ENCODE results near the gene HOXD12.

Gene HOXD12

DNA sequence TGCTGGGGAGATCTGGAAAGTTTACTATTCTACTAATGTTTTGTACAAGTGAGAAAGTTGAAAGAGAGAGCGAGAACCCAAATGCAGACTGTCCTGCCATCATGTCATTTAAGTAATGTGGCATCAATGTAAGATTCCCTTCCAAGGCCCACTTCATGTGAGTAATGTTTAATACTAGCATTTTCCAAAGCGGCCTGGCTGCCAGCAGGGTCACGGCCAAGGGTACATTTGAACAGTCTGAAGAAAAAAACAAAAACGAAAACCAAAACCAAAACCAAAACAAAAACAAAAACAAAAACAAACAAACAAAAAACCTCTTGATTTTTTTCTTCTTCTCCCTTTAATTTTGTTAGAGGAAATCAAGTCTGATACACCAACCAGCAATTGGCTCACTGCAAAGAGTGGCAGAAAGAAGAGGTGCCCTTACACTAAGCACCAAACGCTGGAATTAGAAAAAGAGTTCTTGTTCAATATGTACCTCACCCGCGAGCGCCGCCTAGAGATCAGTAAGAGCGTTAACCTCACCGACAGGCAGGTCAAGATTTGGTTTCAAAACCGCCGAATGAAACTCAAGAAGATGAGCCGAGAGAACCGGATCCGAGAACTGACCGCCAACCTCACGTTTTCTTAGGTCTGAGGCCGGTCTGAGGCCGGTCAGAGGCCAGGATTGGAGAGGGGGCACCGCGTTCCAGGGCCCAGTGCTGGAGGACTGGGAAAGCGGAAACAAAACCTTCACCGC lies 19.2 kb downstream of the HOXD12 start:
- DNase-seq (ENCODE audit: low read depth), result no peak

DNA sequence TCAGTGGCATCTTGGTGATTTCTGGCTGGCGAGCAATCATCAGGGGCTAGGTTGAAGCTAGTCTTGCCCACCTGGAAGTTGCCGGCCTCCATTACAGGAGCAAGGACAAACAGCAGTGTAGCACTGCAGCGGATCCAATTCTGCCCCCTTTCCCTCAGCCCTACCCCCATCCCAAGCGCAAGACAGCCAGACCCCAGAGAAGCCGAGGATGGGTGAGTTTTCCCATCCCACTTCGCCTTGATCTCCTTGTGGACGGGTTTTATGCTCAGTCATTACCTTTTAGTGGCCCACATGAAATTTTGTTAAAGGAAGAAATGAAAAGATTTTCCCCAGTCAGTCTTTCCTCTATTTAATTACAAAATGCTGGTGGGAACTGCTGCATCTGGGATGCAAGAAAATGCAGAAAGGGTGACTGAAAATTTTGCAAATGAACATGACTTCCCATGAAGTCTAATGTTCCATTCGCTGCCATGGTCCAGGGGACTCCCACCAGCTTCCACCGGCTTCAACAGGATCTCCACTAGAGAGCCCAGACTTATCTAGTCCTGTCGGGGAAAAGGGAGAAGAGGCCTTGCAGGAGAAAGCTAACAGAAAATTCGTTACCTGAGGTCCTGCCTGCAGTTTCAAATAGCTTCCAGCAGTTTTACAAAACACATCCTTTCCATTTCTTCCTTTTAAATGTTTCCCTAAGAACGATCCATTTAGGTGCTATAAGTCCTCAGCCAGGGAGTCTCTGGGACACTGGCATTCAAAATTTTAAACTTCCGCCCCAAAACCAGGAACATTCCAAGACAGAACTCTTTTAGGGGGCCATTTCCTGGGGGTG lies 21.0 kb downstream of the HOXD12 start:
- no peak for DNase-seq (ENCODE audit: low read depth)

DNA sequence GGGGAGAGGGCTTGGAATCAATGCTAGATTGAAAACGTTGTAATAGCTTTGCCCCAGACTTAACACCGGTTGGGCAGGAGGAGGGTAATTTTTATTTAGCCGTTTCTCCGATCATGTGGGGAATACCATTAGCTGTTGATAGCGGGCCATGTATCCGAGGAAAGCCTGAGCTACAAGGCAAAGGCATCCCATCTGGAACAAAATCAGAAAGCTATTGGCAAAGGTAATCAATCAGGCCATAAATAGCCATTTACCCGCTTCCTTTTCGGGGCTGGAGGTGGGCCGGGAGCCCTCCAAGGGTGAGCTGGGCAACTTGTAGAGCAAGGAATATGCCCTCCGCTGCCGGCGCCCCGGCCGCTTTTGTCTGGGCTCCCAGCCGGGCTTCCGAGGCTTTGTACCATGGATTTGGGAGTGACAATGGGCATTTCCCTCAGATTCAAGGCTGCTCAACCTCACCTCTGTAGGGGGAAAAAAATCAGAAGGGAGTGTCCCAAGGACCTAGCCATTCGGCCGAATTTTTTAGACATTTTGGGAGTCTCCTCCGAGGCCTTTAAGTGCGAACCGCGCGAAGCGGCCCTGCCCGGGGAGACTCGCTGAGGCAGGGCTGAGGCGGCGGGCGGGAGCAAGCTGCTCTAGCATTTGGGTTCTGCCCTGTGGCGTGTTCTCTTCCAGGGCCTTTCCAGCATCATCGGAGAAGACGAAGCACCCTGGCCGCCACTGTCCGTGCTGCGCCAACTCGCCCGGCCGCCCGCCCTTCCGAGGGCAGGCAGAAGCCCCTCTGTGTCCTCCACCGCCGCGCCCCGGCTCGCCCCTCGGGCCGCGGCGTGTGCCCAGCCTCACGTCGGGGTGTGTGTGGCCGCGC lies 21.8 kb downstream of the HOXD12 start:
- DNase-seq (ENCODE audit: low read depth), result no peak

DNA sequence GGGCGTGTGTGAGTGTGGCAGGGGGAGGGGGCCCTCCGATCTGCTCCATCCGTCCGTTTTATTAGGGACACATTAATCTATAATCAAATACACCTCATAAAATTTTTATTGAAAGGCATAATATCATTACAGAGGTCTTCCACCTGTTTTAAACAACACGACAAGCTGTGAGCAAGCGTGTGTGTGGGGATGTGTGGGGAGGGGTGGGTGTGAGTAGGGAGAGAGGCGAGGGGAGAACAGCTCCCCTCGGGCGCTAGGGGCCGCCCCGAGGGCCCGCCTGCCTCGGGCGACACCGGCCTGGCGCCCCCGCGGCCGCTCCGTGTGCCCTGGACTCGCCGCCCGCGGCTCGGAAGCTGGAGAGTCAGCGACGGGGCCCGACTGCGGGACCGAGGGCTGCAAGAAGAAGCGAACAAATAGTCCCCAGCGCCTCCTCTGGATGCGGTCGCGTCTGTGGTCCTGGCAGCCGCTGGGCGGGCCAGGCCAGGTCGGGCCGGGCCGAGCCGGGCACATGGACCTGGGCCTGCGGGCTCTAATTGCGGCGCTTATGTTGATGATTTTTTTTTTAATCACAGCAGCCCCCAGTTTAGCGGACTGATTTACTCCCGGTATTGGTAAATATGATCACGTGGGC lies 22.6 kb downstream of the HOXD12 start:
- DNase-seq (ENCODE audit: low read depth), result no peak

DNA sequence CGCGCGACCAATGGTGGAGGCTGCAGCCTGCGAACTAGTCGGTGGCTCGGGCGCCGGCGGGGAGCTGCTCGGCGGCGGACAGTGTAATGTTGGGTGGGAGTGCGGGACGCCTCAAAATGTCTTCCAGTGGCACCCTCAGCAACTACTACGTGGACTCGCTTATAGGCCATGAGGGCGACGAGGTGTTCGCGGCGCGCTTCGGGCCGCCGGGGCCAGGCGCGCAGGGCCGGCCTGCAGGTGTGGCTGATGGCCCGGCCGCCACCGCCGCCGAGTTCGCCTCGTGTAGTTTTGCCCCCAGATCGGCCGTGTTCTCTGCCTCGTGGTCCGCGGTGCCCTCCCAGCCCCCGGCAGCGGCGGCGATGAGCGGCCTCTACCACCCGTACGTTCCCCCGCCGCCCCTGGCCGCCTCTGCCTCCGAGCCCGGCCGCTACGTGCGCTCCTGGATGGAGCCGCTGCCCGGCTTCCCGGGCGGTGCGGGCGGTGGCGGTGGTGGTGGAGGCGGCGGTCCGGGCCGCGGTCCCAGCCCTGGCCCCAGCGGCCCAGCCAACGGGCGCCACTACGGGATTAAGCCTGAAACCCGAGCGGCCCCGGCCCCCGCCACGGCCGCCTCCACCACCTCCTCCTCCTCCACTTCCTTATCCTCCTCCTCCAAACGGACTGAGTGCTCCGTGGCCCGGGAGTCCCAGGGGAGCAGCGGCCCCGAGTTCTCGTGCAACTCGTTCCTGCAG lies 23.3 kb downstream of the HOXD12 start, which contains the start of gene HOXD9:
Gene HOXD9 (plus strand): TSS at position 37 of the 728 bp plus-strand sequence. CDS start 50 bp downstream, at position 87.
- DNase-seq (ENCODE audit: low read depth), result no peak

DNA sequence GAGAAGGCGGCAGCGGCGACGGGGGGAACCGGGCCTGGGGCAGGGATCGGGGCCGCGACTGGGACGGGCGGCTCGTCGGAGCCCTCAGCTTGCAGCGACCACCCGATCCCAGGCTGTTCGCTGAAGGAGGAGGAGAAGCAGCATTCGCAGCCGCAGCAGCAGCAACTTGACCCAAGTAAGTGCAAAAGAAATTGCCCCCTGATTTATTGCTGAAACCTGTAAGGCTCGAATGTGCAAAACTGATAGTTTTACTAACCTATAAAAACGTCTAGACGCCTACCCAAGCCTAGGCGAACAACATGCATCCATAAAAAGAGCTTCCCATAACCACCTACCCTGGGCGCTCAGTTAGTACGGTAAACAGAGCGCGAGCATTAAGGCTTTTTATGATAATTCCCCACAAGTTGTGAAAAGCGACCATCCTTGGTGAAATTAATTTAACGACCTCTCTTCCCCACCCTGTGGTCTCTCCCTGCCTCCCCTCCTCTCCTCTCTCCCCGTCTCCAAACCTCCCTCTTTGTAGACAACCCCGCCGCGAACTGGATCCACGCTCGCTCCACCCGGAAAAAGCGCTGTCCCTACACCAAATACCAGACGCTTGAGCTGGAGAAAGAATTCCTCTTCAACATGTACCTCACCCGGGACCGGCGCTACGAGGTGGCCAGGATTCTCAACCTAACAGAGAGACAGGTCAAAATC lies 24.0 kb downstream of the HOXD12 start:
- DNase-seq (ENCODE audit: low read depth), result no peak

DNA sequence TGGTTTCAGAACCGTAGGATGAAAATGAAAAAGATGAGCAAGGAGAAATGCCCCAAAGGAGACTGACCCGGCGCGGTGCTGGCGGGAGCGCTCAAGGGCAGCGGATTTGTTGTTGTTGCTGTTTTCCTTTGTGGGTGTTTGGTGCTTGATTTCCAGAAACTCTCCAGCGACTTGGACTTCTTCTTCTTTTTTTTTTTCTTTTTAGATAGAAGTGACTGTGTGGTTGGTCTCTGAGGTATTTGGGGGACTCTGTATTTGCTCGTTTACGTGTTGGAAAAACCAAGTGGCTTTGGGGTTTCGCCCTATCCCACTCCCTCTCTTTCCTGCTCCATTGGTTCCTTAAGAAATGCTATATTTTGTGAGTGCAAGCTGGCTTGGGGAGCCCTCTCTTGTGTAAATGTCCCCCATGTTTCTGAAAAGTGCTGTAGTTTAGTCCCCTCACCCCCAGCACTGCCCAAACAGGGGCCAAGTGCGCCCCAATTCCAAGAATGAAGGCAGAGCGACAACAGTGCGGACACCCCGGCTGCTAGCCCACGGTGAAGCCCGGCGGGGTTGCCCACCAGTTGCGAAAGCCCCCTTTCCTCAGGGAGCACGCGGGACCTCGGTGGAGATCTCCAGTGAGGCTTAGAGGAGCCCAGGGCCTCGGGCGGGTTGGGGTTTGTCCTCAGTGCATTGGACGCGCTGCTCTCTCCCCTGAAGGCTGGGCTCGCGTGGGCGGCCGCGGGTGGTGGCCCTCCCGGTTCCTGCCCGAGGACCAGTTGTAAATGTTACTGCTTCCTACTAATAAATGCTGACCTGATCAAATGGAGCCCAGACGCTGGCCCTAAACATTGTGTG lies 24.7 kb downstream of the HOXD12 start:
- no peak for DNase-seq (ENCODE audit: low read depth)

DNA sequence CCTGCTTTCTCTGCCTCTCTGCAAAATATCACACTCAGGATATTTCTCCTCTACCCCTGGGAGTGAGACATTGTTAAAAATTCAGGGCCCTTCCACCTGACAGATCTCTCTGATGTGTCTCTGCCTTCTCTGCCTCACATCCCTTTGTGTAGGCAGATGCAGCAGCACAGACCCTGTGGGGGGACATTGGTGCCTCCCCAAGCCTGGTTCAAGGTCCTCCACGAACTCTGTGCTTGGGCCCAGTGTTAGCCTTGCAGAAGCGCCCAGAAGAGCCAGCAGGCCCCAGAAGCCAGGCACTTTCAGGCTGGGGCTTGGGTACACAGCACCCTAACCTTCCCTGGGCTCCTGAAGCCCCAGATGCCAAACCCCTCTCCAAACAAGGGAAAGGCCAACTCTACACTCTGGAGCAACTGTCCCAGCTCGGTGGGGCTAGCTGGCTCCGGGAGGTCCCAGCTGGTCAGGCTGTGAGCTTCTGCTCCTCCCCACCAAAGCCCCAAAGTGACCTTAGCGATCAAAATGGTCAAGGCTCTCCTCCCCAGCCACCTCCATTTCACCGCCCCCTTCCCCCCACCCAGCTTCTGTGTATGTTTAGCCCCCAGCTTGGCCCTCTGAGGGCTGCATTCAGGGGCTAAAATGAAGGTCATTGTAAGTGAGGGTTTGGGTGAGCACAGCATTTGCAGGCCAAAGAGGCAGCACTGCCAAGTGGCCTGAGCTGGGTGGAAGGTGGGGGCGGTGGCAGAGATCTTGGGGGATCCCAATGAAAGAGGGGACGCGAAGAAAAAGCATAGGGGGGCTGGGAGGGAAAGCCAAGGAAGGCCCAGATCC lies 25.6 kb downstream of the HOXD12 start:
- DNase-seq (ENCODE audit: low read depth), result no peak

DNA sequence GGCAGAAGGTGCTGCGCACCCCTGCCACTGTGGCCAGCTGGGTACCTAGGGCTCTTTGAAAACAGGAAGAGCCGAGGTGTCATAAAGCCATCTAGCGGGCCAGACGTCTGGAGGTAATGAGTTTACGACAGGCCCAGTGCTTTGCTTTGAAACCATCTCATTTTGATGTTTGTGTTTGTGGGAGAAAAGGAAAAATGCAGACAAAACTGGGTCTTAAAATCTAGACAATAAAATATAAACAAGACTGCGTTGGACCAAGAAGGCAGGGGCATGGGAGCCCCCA lies 26.1 kb downstream of the HOXD12 start:
- no peak for DNase-seq (ENCODE audit: low read depth)

DNA sequence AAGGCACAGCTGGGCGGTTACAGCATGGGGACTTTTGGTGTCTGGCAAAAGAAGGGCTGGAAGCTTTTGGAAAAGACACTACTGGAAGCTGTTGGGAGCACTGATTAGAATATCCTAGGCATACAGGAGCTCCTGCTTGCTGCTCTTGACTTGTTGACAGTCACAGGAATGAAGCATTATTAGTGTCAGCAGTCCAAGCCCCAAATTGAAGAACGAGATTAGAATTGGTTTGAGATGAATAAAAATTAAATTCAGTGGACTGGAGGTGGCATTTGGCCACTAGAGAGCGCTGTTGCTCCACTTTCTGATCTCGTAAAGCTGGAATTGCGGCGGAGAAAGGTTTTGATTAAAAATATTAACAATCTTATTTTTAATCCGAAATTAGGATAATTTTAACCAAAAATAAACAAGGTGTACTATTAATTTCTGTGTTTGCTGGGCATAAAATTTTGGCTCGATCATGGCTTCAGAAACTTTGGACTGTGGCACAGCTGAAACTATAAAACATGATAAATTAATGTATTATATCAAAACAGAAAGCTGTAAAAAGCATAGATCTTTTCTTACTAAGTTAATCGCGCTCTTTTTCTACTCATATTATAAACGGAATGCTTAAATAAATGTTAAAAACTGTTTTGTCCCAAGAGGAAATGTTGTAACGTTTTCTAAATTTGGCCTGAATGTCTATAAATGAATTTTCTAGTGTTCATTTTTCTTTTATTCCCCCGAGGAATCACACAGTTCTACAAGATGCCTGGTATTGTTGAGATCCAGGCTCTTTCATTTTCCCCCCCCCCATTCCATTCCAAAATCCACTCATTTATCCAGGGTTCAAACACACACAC lies 27.6 kb downstream of the HOXD12 start:
- no peak for DNase-seq (ENCODE audit: low read depth)

DNA sequence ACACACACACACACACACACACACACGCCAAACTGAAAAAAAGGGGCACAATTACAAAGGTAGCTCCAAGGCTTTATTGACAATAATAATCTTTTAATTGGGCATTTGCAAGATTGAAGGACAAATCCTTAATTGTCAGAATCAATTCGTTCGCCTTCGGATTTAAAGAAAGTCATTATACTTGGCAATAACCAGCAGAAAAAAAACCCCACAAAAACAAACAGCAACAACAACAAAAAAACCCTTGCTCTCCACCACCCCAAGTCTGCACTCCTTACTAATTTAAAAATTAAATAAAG lies 28.1 kb downstream of the HOXD12 start:
- DNase-seq (ENCODE audit: low read depth), result no peak

DNA sequence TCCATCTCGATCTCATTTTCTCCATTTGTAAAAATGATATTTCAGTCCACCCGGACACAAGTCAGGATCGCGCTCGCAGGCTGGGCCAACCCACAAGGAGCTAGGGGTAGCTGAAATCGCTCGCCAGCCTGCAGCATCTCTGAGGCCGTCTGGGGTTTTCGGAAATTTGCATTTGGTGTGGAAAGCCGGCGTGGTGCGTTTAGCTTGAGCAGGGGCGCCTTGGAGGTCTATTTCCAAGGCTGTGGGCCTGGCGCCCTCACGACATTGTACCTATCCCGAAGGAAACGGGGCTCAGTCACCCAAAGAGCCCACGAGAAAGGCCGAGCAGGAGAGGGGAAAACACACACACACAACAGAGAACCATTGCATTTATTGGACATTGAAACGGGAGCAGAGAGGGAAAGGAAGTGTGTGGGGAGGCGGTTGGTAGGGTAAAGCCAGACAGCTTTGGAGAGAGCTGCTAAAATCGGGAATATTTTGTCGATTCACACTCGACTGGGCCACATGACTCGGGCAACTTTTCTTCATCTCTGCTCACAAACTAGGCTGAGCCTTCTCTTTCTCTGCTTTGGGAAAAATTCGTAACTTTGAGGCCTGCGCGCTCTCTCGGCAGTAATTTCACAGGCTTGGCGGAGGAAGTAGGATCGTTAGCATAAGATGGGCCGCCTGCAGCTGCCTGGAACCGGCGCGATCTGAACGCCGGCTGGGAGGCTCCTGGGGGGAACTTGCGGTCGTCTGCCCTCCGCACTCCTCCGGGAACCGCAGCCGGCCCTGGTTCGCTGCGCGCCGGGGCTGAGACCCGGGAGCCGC lies 28.8 kb downstream of the HOXD12 start:
- DNase-seq (ENCODE audit: low read depth), result no peak

DNA sequence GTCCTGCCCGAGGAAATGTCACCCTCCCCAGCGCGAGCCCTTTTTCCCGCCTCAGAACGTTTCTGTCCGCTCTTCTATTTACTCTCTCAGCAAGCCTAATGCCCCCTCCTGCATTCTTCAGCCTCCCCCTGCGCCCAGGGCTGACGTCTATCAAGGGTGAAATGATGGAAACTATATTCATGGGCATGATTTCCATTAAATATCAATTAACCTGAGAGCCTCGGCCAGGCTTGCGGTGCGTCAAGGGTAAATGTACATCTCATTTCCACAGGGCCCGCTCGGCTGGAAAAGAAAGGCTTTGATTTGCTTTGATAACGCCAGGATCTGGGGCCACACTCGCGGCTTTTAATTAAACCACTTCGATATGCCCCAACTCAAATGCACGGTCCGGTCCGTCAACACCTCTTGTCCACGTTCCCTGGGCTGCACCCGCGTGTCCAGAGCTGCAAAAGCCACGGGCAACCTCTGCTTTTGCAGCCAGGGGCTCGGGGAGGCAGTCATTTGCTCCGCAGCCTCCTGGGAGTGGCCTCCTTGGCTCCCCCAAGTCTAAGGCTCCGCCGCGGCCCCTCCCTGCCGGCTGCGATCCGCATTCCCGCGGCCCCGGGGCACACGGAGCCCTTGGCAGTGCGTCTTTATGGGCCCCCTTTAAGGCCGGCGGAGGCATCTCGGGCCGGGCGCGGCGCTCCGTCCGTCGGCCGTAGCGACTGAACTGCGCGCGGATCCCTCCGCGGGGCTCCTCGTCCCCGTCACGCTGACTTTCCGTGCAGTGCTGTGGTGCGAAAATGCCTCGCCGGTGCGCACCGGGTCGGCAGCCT lies 29.6 kb downstream of the HOXD12 start, which contains the start of gene HOXD8:
Gene HOXD8 (plus strand): TSS at position 724 of the 815 bp plus-strand sequence. CDS start 662 bp downstream, outside the sequence.
- DNase-seq (ENCODE audit: low read depth), result no peak

DNA sequence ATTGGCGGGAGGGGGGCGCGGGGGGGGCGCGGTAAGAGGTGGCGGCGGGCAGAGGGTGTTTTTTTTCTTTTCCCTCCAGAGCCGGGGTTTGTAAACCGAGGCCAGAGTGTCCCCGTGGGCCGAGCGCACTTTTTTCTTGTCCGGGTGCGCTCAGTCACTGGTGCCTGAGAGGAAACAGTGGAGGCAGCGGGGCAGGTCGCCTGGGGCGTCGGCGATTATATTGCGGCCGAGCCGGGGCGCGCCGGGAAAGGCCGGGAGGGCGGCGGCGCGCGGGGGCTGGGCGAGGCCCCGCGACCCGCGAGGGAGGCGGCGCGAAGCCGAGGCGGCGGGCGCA lies 30.2 kb downstream of the HOXD12 start:
- no peak for DNase-seq (ENCODE audit: low read depth)

DNA sequence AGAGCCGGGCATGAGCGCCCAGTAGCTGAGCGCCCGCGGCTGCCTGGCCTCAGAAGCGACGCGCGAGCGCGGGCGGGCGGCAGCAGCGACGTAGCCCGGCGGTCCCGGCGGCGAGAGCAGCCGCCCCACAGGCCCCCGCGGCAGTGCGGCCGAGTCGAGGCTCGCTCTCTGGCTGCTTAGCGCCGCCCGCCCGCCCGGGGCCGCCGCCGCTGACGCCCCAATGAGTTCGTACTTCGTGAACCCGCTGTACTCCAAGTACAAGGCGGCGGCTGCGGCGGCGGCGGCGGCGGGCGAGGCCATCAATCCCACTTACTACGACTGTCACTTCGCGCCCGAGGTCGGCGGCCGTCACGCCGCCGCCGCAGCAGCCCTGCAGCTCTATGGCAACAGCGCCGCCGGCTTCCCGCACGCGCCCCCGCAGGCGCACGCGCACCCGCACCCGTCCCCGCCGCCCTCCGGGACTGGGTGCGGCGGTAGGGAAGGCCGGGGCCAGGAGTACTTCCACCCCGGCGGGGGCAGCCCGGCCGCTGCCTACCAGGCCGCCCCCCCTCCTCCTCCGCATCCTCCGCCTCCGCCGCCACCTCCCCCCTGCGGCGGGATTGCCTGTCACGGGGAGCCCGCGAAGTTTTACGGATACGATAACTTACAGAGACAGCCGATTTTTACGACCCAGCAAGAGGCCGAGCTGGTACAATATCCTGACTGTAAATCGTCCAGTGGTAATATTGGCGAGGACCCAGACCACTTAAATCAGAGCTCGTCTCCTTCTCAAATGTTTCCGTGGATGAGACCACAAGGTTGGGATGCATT lies 30.8 kb downstream of the HOXD12 start:
- no peak for DNase-seq (ENCODE audit: low read depth)
